K562 (cell line): Measurements from ENCODE around the gene ZCCHC9. TPM values are rescaled to one million over a fixed set of nuclear protein-coding genes. Genes with fewer than 3 reads are reported as not detected.

Experiments used
- ETV5 ChIP-seq: sonication (generic); formaldehyde crosslinking; IDR thresholded peaks from 2 replicates; pipeline ENCODE4 v1.4.0; 2020; ENCODE audit warnings: low read depth, mild to moderate bottlenecking, missing genetic modification reagents
- IRF2 ChIP-seq: sonication (generic); formaldehyde crosslinking; IDR thresholded peaks from 2 replicates; pipeline ENCODE4 v1.8.1; 2022; ENCODE audit warnings: mild to moderate bottlenecking, missing genetic modification reagents
- KLF10 ChIP-seq: fragments of 250-450 bp; sonication (Bioruptor Pico); IDR thresholded peaks from 2 replicates; pipeline ENCODE4 v1.6.1; 2021; ENCODE audit warnings: matching md5 sums
- POLR2AphosphoS5 ChIP-seq: IDR thresholded peaks from 2 replicates; pipeline ENCODE4 v1.6.1; 2011; ENCODE audit warnings: mild to moderate bottlenecking, low read depth, low read length, moderate library complexity; ENCODE audit not compliant: control insufficient read depth, insufficient read depth
- PRPF4 ChIP-seq: fragments of 200-400 bp; formaldehyde crosslinking; IDR thresholded peaks from one replicate; pipeline ENCODE4 v1.6.1; 2017; ENCODE audit warnings: low read length, low read depth, mild to moderate bottlenecking; ENCODE audit not compliant: insufficient read depth, poor library complexity, severe bottlenecking
- SAP30 ChIP-seq: fragments of 200-600 bp; sonication (generic); IDR thresholded peaks from 2 replicates; pipeline ENCODE4 v1.6.1; 2012; ENCODE audit warnings: borderline replicate concordance, low read depth, mild to moderate bottlenecking, moderate library complexity, low read length, control low read depth, inconsistent platforms; ENCODE audit not compliant: insufficient read depth, poor library complexity, severe bottlenecking
- SMC3 ChIP-seq: conservative IDR thresholded peaks from 2 replicates; pipeline ENCODE4 v1.6.1; 2011; ENCODE audit warnings: low read depth, low read length, improper control_type of control experiment; ENCODE audit not compliant: insufficient read depth
- SRF ChIP-seq, 2 experiments: fragments of 250-450, 450-650 bp in 1 of 2; sonication (Bioruptor Pico) in 1 of 2; sonication (generic) in 1 of 2; formaldehyde crosslinking; IDR thresholded peaks; 2 replicates each; pipeline versions ENCODE4 v1.5.0 to v1.5.1; 2020 to 2022; ENCODE audit warnings: mild to moderate bottlenecking in 1 of 2, missing genetic modification reagents in 1 of 2
- ZC3H8 ChIP-seq: fragments of 450-650 bp; IDR thresholded peaks from 2 replicates; pipeline ENCODE4 v1.6.1; 2017
- ZNF696 ChIP-seq: fragments of 250-450 bp; sonication (Bioruptor Pico); conservative IDR thresholded peaks from 2 replicates; pipeline ENCODE4 v1.4.0; 2020; ENCODE audit warnings: mild to moderate bottlenecking, moderate library complexity
- ZNF717 ChIP-seq: fragments of 250-450 bp; sonication (Bioruptor Pico); IDR thresholded peaks from 2 replicates; pipeline ENCODE4 v1.5.0; 2021
- polyA plus RNA-seq, 8 experiments: library from polyadenylated mRNA; depleted of rRNA in 4 of 8; stranded (reverse) in 5 of 8; unstranded in 3 of 8; fragments of >200 nt; fragmentation: Nextera tagmentation in 2 of 8; fragmentation: Illumina TruSeq in 1 of 8; extraction: Ambion mirVana in 2 of 8; extraction: Trizol in 1 of 8; gene quantifications; 2 replicates each; pipeline versions ENCODE4 v1.2.1 to v1.2.3, GENCODE V29; 2011 to 2014; ENCODE audit warnings: inconsistent platforms in 1 of 8, missing spikeins in 1 of 8
- total RNA-seq, 7 experiments: library from RNA; depleted of rRNA in 6 of 7; stranded (reverse); fragments of >200 nt in 6 of 7; fragmentation: Illumina TruSeq in 2 of 7; extraction: Trizol in 2 of 7; gene quantifications; 2 replicates each; pipeline versions ENCODE4 v1.2.1 to v1.2.3, GENCODE V29; 2011 to 2021; ENCODE audit warnings: low replicate concordance in 1 of 7
- TF ChIP-seq, protein P1 (sequence below): fragments of 150-350 bp; conservative IDR thresholded peaks from 2 replicates; pipeline ENCODE4 v1.6.1; 2014; ENCODE audit warnings: low read length
- TF ChIP-seq, protein P2 (sequence below): fragments of 200-600 bp; sonication (generic); IDR thresholded peaks from one replicate; pipeline ENCODE4 v1.6.1; 2012; ENCODE audit warnings: mild to moderate bottlenecking, low read depth, low read length, inconsistent platforms

ZCCHC9 gene
- total and polyA plus RNA-seq, 9 of the 15 experiments (the other 6 are each of a cell fraction or from before 2014, with no cell fraction given), result 40.3 to 95.3 (median 59.9) TPM

DNA sequence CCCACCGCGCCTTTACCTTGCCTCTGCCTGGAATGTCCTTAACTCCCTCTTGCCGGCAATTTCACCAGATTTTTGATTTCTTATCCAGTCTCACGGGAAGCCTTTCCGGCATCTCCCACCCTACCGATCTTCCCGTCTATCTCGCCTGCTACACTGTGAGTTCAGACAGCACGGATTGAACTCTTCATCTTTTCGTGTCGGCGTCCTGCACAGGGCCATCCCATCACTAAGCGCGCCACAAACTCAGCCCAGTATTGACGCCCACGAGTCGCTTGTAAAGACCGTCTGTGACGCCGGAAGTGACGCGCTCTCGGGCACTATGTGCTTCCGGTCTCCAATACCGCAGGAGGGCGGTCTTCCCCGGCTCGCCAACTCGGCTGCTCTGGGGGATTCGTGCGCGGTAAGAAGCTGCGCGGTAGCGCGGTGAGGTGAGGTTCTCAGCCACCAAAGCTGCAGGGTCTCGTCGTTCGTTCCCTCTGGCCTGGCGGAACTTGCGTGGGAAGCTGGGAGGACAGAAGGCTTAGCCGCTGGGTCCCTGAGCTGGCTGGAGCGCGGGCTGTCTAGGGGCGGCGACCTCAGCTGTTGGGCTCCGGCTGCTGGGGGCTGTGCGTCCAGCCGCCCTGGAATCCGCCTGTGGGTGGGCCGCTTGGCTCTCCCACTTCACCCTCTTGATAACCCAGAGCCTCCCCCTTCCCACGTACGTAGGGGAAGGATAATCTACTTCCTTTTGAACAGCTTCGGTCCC is at the start of gene ZCCHC9 (continued):
- TF ChIP-seq ZNF696, result no peak
- TF ChIP-seq PRPF4, result no peak
- TF ChIP-seq SRF (CRISPR knock-in tag; IDR thresholded peaks at IDR 0.05), result no peak
- TF ChIP-seq SMC3, result no peak
- peak; percentile 66; the same call in 1 of the 2 replicates for TF ChIP-seq ETV5
- no peak for TF ChIP-seq KLF10 (CRISPR knock-in tag)
- peak; percentile 90; the same call in 1 of the 2 replicates for TF ChIP-seq POLR2AphosphoS5
- TF ChIP-seq, protein P1, sequence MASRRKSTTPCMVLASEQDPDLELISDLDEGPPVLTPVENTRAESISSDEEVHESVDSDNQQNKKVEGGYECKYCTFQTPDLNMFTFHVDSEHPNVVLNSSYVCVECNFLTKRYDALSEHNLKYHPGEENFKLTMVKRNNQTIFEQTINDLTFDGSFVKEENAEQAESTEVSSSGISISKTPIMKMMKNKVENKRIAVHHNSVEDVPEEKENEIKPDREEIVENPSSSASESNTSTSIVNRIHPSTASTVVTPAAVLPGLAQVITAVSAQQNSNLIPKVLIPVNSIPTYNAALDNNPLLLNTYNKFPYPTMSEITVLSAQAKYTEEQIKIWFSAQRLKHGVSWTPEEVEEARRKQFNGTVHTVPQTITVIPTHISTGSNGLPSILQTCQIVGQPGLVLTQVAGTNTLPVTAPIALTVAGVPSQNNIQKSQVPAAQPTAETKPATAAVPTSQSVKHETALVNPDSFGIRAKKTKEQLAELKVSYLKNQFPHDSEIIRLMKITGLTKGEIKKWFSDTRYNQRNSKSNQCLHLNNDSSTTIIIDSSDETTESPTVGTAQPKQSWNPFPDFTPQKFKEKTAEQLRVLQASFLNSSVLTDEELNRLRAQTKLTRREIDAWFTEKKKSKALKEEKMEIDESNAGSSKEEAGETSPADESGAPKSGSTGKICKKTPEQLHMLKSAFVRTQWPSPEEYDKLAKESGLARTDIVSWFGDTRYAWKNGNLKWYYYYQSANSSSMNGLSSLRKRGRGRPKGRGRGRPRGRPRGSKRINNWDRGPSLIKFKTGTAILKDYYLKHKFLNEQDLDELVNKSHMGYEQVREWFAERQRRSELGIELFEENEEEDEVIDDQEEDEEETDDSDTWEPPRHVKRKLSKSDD, result no peak
- no peak for TF ChIP-seq ZNF717 (CRISPR knock-in tag)
- TF ChIP-seq IRF2 (CRISPR knock-in tag), result no peak
- TF ChIP-seq SAP30, result peak; percentile 65
- TF ChIP-seq, protein P2, sequence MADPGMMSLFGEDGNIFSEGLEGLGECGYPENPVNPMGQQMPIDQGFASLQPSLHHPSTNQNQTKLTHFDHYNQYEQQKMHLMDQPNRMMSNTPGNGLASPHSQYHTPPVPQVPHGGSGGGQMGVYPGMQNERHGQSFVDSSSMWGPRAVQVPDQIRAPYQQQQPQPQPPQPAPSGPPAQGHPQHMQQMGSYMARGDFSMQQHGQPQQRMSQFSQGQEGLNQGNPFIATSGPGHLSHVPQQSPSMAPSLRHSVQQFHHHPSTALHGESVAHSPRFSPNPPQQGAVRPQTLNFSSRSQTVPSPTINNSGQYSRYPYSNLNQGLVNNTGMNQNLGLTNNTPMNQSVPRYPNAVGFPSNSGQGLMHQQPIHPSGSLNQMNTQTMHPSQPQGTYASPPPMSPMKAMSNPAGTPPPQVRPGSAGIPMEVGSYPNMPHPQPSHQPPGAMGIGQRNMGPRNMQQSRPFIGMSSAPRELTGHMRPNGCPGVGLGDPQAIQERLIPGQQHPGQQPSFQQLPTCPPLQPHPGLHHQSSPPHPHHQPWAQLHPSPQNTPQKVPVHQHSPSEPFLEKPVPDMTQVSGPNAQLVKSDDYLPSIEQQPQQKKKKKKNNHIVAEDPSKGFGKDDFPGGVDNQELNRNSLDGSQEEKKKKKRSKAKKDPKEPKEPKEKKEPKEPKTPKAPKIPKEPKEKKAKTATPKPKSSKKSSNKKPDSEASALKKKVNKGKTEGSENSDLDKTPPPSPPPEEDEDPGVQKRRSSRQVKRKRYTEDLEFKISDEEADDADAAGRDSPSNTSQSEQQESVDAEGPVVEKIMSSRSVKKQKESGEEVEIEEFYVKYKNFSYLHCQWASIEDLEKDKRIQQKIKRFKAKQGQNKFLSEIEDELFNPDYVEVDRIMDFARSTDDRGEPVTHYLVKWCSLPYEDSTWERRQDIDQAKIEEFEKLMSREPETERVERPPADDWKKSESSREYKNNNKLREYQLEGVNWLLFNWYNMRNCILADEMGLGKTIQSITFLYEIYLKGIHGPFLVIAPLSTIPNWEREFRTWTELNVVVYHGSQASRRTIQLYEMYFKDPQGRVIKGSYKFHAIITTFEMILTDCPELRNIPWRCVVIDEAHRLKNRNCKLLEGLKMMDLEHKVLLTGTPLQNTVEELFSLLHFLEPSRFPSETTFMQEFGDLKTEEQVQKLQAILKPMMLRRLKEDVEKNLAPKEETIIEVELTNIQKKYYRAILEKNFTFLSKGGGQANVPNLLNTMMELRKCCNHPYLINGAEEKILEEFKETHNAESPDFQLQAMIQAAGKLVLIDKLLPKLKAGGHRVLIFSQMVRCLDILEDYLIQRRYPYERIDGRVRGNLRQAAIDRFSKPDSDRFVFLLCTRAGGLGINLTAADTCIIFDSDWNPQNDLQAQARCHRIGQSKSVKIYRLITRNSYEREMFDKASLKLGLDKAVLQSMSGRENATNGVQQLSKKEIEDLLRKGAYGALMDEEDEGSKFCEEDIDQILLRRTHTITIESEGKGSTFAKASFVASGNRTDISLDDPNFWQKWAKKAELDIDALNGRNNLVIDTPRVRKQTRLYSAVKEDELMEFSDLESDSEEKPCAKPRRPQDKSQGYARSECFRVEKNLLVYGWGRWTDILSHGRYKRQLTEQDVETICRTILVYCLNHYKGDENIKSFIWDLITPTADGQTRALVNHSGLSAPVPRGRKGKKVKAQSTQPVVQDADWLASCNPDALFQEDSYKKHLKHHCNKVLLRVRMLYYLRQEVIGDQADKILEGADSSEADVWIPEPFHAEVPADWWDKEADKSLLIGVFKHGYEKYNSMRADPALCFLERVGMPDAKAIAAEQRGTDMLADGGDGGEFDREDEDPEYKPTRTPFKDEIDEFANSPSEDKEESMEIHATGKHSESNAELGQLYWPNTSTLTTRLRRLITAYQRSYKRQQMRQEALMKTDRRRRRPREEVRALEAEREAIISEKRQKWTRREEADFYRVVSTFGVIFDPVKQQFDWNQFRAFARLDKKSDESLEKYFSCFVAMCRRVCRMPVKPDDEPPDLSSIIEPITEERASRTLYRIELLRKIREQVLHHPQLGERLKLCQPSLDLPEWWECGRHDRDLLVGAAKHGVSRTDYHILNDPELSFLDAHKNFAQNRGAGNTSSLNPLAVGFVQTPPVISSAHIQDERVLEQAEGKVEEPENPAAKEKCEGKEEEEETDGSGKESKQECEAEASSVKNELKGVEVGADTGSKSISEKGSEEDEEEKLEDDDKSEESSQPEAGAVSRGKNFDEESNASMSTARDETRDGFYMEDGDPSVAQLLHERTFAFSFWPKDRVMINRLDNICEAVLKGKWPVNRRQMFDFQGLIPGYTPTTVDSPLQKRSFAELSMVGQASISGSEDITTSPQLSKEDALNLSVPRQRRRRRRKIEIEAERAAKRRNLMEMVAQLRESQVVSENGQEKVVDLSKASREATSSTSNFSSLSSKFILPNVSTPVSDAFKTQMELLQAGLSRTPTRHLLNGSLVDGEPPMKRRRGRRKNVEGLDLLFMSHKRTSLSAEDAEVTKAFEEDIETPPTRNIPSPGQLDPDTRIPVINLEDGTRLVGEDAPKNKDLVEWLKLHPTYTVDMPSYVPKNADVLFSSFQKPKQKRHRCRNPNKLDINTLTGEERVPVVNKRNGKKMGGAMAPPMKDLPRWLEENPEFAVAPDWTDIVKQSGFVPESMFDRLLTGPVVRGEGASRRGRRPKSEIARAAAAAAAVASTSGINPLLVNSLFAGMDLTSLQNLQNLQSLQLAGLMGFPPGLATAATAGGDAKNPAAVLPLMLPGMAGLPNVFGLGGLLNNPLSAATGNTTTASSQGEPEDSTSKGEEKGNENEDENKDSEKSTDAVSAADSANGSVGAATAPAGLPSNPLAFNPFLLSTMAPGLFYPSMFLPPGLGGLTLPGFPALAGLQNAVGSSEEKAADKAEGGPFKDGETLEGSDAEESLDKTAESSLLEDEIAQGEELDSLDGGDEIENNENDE, result no peak
- no peak for TF ChIP-seq ZC3H8
